H1 (cell line): ENCODE data around the gene ANXA3. TPM values are rescaled to one million over a fixed set of nuclear protein-coding genes. Genes with fewer than 3 reads are reported as not detected.

ENCODE experiments used
- CTCF ChIA-PET: fragments of 300-600 bp; sonication (Branson Sonifier 250); formaldehyde crosslinking; loops from one replicate; lab custom pipeline; 2021; ENCODE audit not compliant: partially characterized antibody; lab: Charles Lee
- POLR2A ChIA-PET: fragments of 300-600 bp; sonication (Branson Sonifier 250); formaldehyde crosslinking; loops from one replicate; lab custom pipeline; 2021; ENCODE audit warnings: inconsistent platforms; ENCODE audit not compliant: partially characterized antibody; lab: Charles Lee
- DNase-seq, 2 experiments: peaks; one replicate each; pipeline versions ENCODE4 v3.0.0 to v3.0.0-alpha.2; 2010 to 2022; ENCODE audit warnings: low spot score in 2 of 2, low read depth in 1 of 2, mixed read lengths in 1 of 2
- FAIRE-seq: peaks from 2 replicates; lab custom pipeline; 2011; peaks lifted over from hg19 to GRCh38; lab: Jason Lieb, UNC
- H2AFZ ChIP-seq: 2 replicates; pipeline ENCODE4 v1.8.1; 2012; ENCODE audit warnings: low read length, inconsistent platforms
- H2AK5ac ChIP-seq: 2 replicates; pipeline ENCODE4 v1.6.1; 2013; ENCODE audit warnings: low read depth, low read length
- H2BK120ac ChIP-seq: replicated peaks from 2 replicates; pipeline ENCODE3; 2013; ENCODE audit warnings: low read depth, low read length, inconsistent platforms
- H2BK12ac ChIP-seq: 2 replicates; pipeline ENCODE4 v1.6.1; 2013; ENCODE audit warnings: low read depth, low read length
- H2BK15ac ChIP-seq: 2 replicates; pipeline ENCODE4 v1.6.1; 2013; ENCODE audit warnings: low read length
- H2BK20ac ChIP-seq: 2 replicates; pipeline ENCODE4 v1.6.1; 2013; ENCODE audit warnings: low read length
- H2BK5ac ChIP-seq: 2 replicates; pipeline ENCODE4 v1.6.1; 2013; ENCODE audit warnings: low read depth, low read length
- H3K14ac ChIP-seq: 2 replicates; pipeline ENCODE4 v1.6.1; 2013; ENCODE audit warnings: inconsistent platforms; ENCODE audit not compliant: insufficient read length
- H3K18ac ChIP-seq: 2 replicates; pipeline ENCODE4 v1.6.1; 2013; ENCODE audit warnings: low read length; ENCODE audit errors: extremely low read depth
- H3K23ac ChIP-seq: 2 replicates; pipeline ENCODE4 v1.6.1; 2013; ENCODE audit warnings: inconsistent platforms; ENCODE audit not compliant: insufficient read length
- H3K23me2 ChIP-seq: 2 replicates; pipeline ENCODE4 v1.6.1; 2013; ENCODE audit warnings: low read depth, low read length
- H3K27ac ChIP-seq: 2 replicates; pipeline ENCODE4 v1.6.1; 2011; ENCODE audit warnings: low read depth, low read length, inconsistent platforms
- H3K27me3 ChIP-seq, 4 experiments: replicated peaks in 1 of 4; 1 replicate in 1 of 4; 2 replicates in 3 of 4; pipeline versions ENCODE4 v1.6.1 to v1.8.1; 2011 to 2013; ENCODE audit warnings: low read length in 3 of 4, mild to moderate bottlenecking in 3 of 4, inconsistent platforms in 2 of 4, mixed read lengths in 2 of 4, moderate library complexity in 1 of 4; ENCODE audit not compliant: control insufficient read depth in 3 of 4, insufficient read depth in 3 of 4; ENCODE audit errors: extremely low read depth in 1 of 4
- H3K36me3 ChIP-seq, 4 experiments: 2 replicates each; pipeline versions ENCODE4 v1.6.1 to v1.8.1; 2011 to 2013; ENCODE audit warnings: mild to moderate bottlenecking in 4 of 4, low read length in 3 of 4, moderate library complexity in 2 of 4, control low read depth in 1 of 4, inconsistent platforms in 1 of 4; ENCODE audit not compliant: insufficient read depth in 4 of 4, control insufficient read depth in 2 of 4
- H3K4ac ChIP-seq: replicated peaks from 2 replicates; pipeline ENCODE3; 2013; ENCODE audit warnings: low read length, low read depth, mixed read lengths, inconsistent platforms; ENCODE audit not compliant: insufficient read length
- H3K4me1 ChIP-seq, 4 experiments: replicated peaks in 1 of 4; 1 replicate in 1 of 4; 2 replicates in 3 of 4; pipeline versions ENCODE4 v1.6.1 to v1.8.1; 2011 to 2013; ENCODE audit warnings: low read length in 3 of 4, inconsistent platforms in 2 of 4, mixed read lengths in 1 of 4; ENCODE audit not compliant: insufficient read depth in 4 of 4, control insufficient read depth in 3 of 4
- H3K4me2 ChIP-seq, 2 experiments: 2 replicates each; pipeline versions ENCODE4 v1.6.1 to v1.8.1; 2011 to 2013; ENCODE audit warnings: low read depth in 2 of 2, low read length in 2 of 2, control low read depth in 1 of 2, inconsistent platforms in 1 of 2, mild to moderate bottlenecking in 1 of 2; ENCODE audit not compliant: insufficient read depth in 1 of 2
- H3K4me3 ChIP-seq, 4 experiments: fragments of 200-600, 300-600 bp in 1 of 4; sonication (generic), shearing (Covaris generic), sonication (Bioruptor Twin) in 1 of 4; 2 replicates each; pipeline versions ENCODE4 v1.5.1 to v1.8.1; 2011 to 2016; ENCODE audit warnings: low read length in 4 of 4, low read depth in 3 of 4, control low read depth in 2 of 4, inconsistent platforms in 2 of 4, mild to moderate bottlenecking in 2 of 4, mixed read lengths in 1 of 4, moderate library complexity in 1 of 4; ENCODE audit not compliant: insufficient read depth in 2 of 4; ENCODE audit errors: extremely low read depth in 1 of 4
- H3K56ac ChIP-seq: replicated peaks from 2 replicates; pipeline ENCODE3; 2013; ENCODE audit warnings: low read depth, mild to moderate bottlenecking, mixed read lengths, low read length, inconsistent platforms; ENCODE audit not compliant: insufficient read length
- H3K79me1 ChIP-seq: 2 replicates; pipeline ENCODE4 v1.6.1; 2013; ENCODE audit warnings: low read depth, low read length, control low read depth
- H3K79me2 ChIP-seq, 2 experiments: 2 replicates each; pipeline versions ENCODE4 v1.6.1 to v1.8.1; 2012 to 2013; ENCODE audit warnings: low read length in 2 of 2, mild to moderate bottlenecking in 2 of 2, inconsistent platforms in 1 of 2; ENCODE audit not compliant: insufficient read depth in 2 of 2, control insufficient read depth in 1 of 2
- H3K9ac ChIP-seq, 4 experiments: replicated peaks in 1 of 4; 1 replicate in 1 of 4; 2 replicates in 3 of 4; pipeline versions ENCODE4 v1.6.1 to v1.8.1; 2011 to 2013; ENCODE audit warnings: low read depth in 3 of 4, low read length in 3 of 4, control low read depth in 2 of 4, mild to moderate bottlenecking in 2 of 4, moderate library complexity in 2 of 4, inconsistent platforms in 1 of 4; ENCODE audit errors: extremely low read depth in 1 of 4
- H3K9me3 ChIP-seq, 2 experiments: 2 replicates each; pipeline versions ENCODE4 v1.6.1 to v1.8.1; 2012 to 2013; ENCODE audit warnings: mild to moderate bottlenecking in 2 of 2, moderate library complexity in 2 of 2, control low read depth in 1 of 2, inconsistent platforms in 1 of 2, low read depth in 1 of 2, low read length in 1 of 2, mixed read lengths in 1 of 2; ENCODE audit not compliant: insufficient read depth in 2 of 2
- H4K20me1 ChIP-seq, 2 experiments: replicated peaks in 1 of 2; 2 replicates each; pipeline versions ENCODE3 to v1.8.1; 2011 to 2013; ENCODE audit warnings: inconsistent platforms in 2 of 2, low read length in 2 of 2, mild to moderate bottlenecking in 1 of 2; ENCODE audit not compliant: insufficient read depth in 2 of 2, control insufficient read depth in 1 of 2
- H4K5ac ChIP-seq: 2 replicates; pipeline ENCODE4 v1.6.1; 2013; ENCODE audit warnings: low read length, low read depth, mixed read lengths, inconsistent platforms; ENCODE audit not compliant: insufficient read length
- H4K8ac ChIP-seq: 2 replicates; pipeline ENCODE4 v1.8.0; 2013; ENCODE audit warnings: mild to moderate bottlenecking, moderate library complexity, low read length, inconsistent platforms; ENCODE audit not compliant: insufficient read depth; ENCODE audit errors: extremely low read depth
- H4K91ac ChIP-seq: replicated peaks from 2 replicates; pipeline ENCODE3; 2013; ENCODE audit warnings: low read length, mixed read lengths, inconsistent platforms; ENCODE audit not compliant: insufficient read length
- ASH2L ChIP-seq: fragments of 200-600, 300-600 bp; sonication (generic); IDR thresholded peaks from one replicate; pipeline ENCODE4 v1.7.1; 2017; ENCODE audit warnings: low read length
- CBX5 ChIP-seq: fragments of 300-800, 300-1000 bp; sonication (generic); IDR thresholded peaks from 2 replicates; pipeline ENCODE4 v1.7.1; 2016; ENCODE audit warnings: antibody characterized with exemption, low read length, low read depth
- CEBPB ChIP-seq: IDR thresholded peaks from 2 replicates; pipeline ENCODE4 v1.6.1; 2012; ENCODE audit warnings: low read depth, low read length
- HDAC2 ChIP-seq, 2 experiments: fragments of 300-600 bp in 1 of 2; sonication (generic) in 1 of 2; IDR thresholded peaks; 2 replicates each; pipeline ENCODE4 v1.6.1; 2011 to 2012; ENCODE audit warnings: low read depth in 2 of 2, low read length in 2 of 2, mild to moderate bottlenecking in 2 of 2, moderate library complexity in 2 of 2, borderline replicate concordance in 1 of 2, inconsistent platforms in 1 of 2
- KDM1A ChIP-seq: fragments of 200-600, 300-600 bp; sonication (generic); IDR thresholded peaks from 2 replicates; pipeline ENCODE4 v1.7.1; 2016; ENCODE audit warnings: mild to moderate bottlenecking, low read length, borderline replicate concordance
- TEAD4 ChIP-seq: IDR thresholded peaks from 2 replicates; pipeline ENCODE4 v1.6.1; 2012; ENCODE audit warnings: low read depth, low read length, inconsistent platforms, mixed read lengths
- polyA plus RNA-seq, 7 experiments: library from polyadenylated mRNA; depleted of rRNA in 3 of 7; stranded (reverse) in 5 of 7; unstranded in 2 of 7; fragments of >200 nt in 5 of 7; fragments of 200-250 nt in 2 of 7; gene quantifications; 1 replicate in 5 of 7; 2 replicates in 1 of 7; 4 replicates in 1 of 7; pipeline versions ENCODE4 v1.2.1 to v1.2.3, GENCODE V29; 2011 to 2013; ENCODE audit warnings: missing spikeins in 2 of 7, mixed read lengths in 2 of 7
- total RNA-seq: library from RNA; stranded (reverse); fragmentation: NEBNext Ultra II Directional; extraction: Animal tissue kit (Norgen Biotek cat#: 25700); gene quantifications from 2 replicates; pipeline ENCODE4 v1.2.1, GENCODE V29; 2021
- TF ChIP-seq, protein P1 (sequence below): IDR thresholded peaks from 2 replicates; pipeline ENCODE4 v1.6.1; 2012; ENCODE audit warnings: low read length, inconsistent platforms

ANXA3 gene
- total and polyA plus RNA-seq, 2 of the 8 experiments (the other 6 are each of a cell fraction or from before 2014, with no cell fraction given) = 10.3 to 27.3 TPM

DNA sequence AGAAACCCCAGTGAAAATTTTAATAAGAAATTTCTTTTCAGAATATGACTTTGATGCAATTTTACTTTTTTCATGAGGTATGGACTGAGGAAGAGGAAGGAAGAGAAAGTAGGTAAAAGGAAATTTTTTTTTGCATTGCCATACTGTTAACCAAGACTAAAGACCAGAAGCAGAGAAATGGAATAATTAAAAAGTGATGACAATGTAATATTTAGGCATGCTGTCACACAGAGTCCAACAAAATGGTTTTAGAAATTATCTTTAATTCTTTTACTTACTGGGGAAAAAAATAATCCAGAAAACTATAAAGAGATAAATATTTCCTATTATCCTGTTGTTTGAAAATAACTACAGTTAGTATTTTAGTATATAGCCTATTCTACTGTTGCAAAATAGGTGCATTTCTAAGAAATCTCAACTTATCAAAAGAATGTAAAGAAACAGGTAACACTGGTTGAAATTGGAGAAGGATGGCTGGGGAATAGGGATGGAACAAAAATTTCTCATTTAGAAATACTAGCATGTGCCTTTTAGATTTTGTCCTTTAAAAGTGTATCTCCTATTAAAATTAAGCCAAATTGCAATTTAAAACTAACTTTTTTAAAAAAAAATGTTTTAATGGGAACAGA is 92.6 kb downstream of the ANXA3 start:
- H3K9ac ChIP-seq = no peak overlapping the region
- no peak overlapping the region for H3K23ac ChIP-seq
- no peak overlapping the region for H2BK20ac ChIP-seq
- no peak overlapping the region for H3K18ac ChIP-seq
- H2BK120ac ChIP-seq = no peak overlapping the region
- H2AFZ ChIP-seq = no peak overlapping the region
- H3K79me2 ChIP-seq = no peaks in the 10 kb centered on the region
- no peaks in the 10 kb centered on the region for H3K23me2 ChIP-seq
- no peaks in the 10 kb centered on the region for H3K79me1 ChIP-seq
- no peaks in the 10 kb centered on the region for H3K9me3 ChIP-seq
- TF ChIP-seq ASH2L = no peak
- TF ChIP-seq HDAC2 (IDR thresholded peaks at IDR 0.05; ENCODE audit: borderline replicate concordance in 1 of 2, low read depth in 2 of 2, low read length in 2 of 2) = no peak
- TF ChIP-seq CBX5 = no peak
- TF ChIP-seq KDM1A = no peak
- TF ChIP-seq TEAD4 = no peak
- TF ChIP-seq, protein P1, sequence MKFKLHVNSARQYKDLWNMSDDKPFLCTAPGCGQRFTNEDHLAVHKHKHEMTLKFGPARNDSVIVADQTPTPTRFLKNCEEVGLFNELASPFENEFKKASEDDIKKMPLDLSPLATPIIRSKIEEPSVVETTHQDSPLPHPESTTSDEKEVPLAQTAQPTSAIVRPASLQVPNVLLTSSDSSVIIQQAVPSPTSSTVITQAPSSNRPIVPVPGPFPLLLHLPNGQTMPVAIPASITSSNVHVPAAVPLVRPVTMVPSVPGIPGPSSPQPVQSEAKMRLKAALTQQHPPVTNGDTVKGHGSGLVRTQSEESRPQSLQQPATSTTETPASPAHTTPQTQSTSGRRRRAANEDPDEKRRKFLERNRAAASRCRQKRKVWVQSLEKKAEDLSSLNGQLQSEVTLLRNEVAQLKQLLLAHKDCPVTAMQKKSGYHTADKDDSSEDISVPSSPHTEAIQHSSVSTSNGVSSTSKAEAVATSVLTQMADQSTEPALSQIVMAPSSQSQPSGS = no peak
- TF ChIP-seq CEBPB = no peak
- H4K8ac ChIP-seq = no peak overlapping the region
- no peak overlapping the region for H2BK5ac ChIP-seq
- no peaks in the 10 kb centered on the region for H4K20me1 ChIP-seq
- H3K14ac ChIP-seq = no peak overlapping the region
- H2AK5ac ChIP-seq = no peak overlapping the region
- DNase-seq (no peak), FAIRE-seq (no peak)
- no peaks in the 10 kb centered on the region for H3K4me1 ChIP-seq
- no peak overlapping the region for H4K5ac ChIP-seq
- no peak overlapping the region for H3K56ac ChIP-seq
- H3K27me3 ChIP-seq = no peaks in the 10 kb centered on the region
- H3K36me3 ChIP-seq = no peaks in the 10 kb centered on the region
- POLR2A ChIA-PET = no interaction called here
- no peak overlapping the region for H3K4ac ChIP-seq
- no peak overlapping the region for H2BK12ac ChIP-seq
- H3K4me3 ChIP-seq = no peak overlapping the region
- no peak overlapping the region for H3K27ac ChIP-seq
- no peak overlapping the region for H2BK15ac ChIP-seq
- no peak overlapping the region for H3K4me2 ChIP-seq
- CTCF ChIA-PET = interaction anchor here (0.7 to 5.6 kb wide), 32 partner anchors 10 to 339 kb away, joined by 3 to 50 read pairs (median 4); no protein-coding TSS in a partner anchor
- H4K91ac ChIP-seq = no peak overlapping the region
